ENCODE measurements around the gene NUDCD2.
"Not testable (repeated sequence)": the region's sequence is repeated elsewhere in the genome, so short reads cannot be mapped to it uniquely, and the experiment has no call there.

Gene NUDCD2

DNA sequence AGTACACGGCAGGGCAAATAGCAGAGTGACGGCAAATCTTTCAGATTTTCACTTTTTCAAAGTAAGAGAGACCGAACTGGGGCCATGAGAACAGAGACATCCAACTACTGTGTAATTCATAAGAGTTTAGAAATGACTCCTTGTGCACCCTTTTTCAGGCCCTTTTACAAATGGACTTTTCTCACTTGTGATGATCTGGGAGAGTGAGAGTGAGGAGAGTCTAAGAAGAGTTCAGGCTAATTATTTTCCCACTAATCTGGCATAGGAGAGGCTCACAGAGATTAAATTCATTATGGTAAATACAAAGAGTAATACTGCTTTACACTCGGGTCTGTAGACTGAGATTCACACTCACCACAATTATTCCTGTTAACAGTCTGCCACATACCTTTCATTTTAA lies 23.4 kb downstream of the NUDCD2 start:
- intact Hi-C loops (cut with DNase I): no loop called here
- no peak for DNase-seq

DNA sequence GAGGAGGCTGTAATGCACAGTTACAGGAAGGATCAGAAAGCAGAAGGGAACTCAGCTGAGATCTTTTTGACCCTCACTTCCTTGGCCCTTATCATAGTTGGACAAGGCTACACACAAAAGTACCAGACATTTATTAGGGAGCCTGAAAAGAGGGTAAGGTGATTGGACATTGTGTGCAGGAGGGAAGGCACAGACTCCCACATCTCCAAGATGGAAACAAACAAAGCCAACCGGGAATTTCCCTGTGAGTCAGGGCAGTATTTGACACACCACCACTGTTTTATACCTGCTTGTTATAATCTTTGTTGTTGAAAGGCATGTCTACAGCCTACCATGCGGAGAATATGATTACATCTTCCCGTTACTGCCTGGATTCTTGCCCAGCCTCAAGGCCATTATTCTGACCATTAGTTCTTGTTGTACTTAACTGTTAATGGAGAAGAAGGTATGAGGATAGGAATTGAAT lies 25.5 kb downstream of the NUDCD2 start:
- no peak for DNase-seq
- intact Hi-C loops (cut with DNase I): no loop called here

DNA sequence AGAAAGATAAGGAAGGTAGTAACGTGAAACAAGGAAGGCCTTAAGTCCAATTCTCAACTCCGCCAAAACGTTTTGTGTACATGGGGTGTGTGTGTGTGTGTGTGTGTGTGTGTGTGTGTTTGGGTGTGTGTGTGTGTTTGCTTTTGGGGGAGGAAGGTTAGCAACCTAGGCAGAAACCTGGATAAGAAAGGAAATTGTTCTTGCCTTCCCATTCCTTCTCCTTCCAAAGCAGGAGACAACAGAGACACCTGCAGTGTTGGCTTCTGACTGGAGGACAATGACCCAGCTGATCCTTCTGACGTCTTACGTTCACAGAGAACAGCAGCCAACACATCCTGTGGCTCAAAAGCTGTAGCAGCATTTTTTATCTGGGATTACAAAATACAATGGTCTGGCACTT lies 26.6 kb downstream of the NUDCD2 start:
- intact Hi-C loops (cut with DNase I): no loop called here

DNA sequence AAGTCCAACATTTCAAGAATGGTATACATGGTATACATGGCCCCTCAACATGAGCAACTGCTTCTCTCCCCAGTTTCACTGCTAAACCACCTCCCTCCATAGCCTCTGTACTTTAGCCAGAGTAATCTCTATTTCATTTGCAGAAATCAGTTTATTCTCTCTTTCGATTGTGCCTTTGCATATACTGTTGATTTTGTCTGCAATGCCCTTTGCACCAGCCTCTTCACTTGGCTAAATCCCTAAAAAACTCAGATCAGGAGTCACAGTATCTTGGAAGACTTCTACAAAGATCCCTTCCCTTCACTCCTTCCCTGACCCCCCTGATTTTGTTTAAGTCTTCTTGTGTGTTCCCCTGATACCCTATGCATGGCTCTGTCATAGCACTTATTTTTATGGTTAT lies 27.4 kb downstream of the NUDCD2 start:
- no peak for DNase-seq
- intact Hi-C loops (cut with DNase I): no loop called here

More for the DNA sequence above, 26.6 kb downstream of the NUDCD2 start:
- no peak for DNase-seq

DNA sequence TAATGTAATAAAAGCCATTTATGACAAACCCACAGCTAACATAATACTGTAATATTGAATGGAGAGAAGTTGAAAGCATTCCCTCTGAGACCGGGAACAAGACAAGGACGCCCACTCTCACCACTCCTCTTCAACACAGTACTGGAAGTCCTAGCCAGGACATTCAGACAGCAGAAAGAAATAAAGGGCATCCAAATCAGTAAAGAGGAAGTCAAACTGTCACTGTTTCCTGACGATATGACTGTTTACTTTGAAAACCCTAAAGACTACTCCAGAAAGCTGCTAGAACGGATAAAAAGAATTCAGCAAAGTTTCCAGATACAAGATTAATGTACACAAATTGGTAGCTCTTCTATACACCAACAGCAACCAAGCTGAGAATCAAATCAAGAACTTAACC lies 33.8 kb downstream of the NUDCD2 start:
- intact Hi-C loops (cut with DNase I); DNase-seq: not testable (repeated sequence)

DNA sequence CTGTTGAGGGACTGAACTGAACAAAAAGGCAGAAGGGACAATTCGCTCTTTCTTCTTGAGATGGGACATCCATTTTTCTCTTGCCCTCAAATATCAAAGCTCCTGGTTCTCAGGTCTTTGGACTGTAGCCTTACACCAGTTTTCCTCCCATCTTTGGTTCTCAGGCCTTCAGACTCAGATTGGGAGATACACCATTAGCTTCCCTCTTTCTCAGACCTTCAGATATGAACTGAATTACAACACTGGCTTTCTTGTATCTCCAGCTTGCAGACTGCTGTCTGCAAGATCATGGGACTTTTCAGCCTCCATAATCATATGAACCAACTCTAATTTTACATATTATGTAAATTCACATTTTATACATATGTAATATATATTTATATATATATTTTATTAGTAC lies 35.1 kb downstream of the NUDCD2 start:
- no peak for DNase-seq
- intact Hi-C loops (cut with DNase I): no loop called here

DNA sequence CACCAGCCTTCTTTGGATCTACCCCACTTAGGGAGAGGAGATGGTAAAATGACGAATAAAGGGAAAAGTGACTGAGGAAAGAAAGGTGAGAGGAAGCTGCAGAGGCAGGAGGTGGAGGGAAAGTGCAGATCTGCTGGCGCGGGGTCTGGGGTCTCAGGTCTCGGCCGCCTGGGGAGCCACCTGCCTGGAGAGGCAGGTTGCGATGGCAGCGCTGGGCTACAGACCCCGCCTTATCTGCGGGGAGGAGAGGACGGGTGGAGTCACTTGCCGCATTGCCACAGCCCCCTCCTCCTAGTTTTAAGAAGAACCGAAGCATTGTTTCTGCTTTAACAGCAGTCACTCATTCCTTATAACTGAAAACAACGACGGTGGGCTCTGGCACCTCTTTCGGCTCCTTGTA lies 44.2 kb downstream of the NUDCD2 start:
- intact Hi-C loops (cut with DNase I); DNase-seq: not testable (repeated sequence)

DNA sequence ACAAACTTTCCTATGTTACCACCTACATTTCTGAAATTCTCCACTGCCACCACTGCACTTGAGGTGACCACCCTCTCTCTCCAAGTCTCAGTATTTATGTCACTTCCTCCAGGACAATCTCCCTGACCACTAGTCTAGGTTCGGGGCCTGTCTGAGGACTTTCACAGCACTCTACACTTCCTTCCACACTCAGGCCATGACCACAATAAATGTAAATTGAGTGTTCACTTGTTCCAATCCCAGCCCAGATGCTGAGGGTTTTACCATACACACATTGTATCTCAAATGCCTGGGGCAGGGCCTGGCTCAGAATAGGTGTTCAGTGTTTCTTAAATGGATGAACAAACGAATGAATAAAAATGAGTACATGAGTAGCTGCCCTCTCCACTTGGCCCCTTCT lies 49.4 kb downstream of the NUDCD2 start:
- no peak for DNase-seq
- intact Hi-C loops (cut with DNase I): no loop called here

DNA sequence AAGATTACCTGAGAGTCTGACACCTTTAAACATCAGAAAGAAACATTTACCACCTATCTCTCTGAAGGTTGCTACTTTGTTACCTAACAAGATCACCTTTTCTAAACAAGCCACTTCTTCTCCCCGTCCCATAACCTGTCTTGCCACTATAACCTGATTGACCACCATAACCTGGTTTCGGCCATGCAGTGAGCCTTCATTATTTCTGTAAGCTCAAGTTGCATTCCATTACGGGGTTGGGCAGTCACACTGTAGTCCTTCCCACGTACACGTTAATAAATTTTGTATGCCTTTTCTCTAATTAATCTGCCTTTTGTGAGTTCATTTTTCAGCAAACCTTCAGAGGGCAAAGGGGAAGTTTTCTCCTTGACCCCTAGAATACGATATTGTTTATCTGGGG lies 50.5 kb downstream of the NUDCD2 start:
- intact Hi-C loops (cut with DNase I): loop anchor here (5.0 to 10.0 kb wide), 2 partner anchors 1205 to 1557 kb away; no protein-coding TSS in a partner anchor

DNA sequence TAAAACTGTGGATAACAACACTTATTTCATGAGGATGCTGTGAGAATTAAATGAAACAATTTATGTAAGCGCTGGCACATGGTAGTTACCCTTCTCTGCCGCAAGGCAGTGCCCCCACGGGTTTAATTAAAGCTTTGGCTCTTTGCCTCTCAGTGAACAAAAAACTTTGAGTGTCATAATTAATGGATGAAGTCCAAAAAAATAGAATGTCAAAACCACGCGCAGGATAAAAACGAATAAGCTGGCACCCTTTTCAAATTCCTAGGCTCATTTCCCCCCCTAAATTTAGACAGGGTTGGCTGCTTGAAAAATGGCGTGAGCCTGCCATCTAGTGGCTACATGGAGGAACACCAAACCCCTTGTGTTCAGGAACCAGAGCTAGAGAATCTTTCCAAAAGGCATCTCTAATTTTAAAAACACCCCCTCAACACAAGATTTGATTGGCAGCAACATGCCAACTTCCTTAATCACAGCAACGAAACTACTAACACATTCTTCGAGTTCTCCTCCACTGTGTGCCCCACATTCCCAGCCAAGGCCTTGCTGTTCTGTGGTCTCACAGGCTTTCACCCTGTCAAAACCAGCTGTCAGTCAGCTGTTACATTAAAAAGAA lies 51.5 kb downstream of the NUDCD2 start:
- DNase-seq: peak; percentile 34 to 95 (median 68)
- intact Hi-C loops (cut with DNase I): loop anchor here (5.0 to 10.0 kb wide), 2 partner anchors 1204 to 1556 kb away; no protein-coding TSS in a partner anchor

More for the DNA sequence above, 50.5 kb downstream of the NUDCD2 start:
- no peak for DNase-seq

DNA sequence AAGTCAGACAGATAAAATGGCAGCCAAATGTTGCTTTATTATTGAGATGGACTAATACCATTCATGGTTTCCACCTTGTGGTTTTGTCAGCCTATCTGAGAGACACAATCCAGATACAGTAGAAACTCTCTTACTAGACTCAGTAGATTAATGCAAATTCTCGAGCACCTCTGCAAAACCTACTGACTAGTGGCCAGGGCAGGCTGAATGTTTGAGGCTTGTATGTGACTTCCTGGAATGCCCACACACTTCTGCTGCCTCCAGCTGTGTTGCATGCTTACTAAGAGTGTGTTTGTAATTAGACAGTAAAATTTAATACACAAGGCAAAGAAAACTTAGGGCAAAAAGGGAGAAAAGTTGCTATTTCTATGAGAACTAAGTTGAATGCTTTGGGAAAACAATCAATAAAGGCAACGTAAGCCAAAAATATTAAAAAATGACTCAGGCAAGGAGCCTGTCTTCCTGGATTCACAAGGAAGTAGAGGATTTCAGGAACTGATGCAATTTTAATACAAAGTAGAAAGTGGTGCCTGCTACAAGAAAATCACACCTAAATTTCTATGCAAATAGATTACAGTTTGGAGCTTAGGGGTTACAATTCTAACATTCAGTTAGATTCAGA lies 52.8 kb downstream of the NUDCD2 start:
- no peak for DNase-seq
- intact Hi-C loops (cut with DNase I): loop anchor here (5.0 to 10.0 kb wide), 2 partner anchors 1202 to 1555 kb away; no protein-coding TSS in a partner anchor

DNA sequence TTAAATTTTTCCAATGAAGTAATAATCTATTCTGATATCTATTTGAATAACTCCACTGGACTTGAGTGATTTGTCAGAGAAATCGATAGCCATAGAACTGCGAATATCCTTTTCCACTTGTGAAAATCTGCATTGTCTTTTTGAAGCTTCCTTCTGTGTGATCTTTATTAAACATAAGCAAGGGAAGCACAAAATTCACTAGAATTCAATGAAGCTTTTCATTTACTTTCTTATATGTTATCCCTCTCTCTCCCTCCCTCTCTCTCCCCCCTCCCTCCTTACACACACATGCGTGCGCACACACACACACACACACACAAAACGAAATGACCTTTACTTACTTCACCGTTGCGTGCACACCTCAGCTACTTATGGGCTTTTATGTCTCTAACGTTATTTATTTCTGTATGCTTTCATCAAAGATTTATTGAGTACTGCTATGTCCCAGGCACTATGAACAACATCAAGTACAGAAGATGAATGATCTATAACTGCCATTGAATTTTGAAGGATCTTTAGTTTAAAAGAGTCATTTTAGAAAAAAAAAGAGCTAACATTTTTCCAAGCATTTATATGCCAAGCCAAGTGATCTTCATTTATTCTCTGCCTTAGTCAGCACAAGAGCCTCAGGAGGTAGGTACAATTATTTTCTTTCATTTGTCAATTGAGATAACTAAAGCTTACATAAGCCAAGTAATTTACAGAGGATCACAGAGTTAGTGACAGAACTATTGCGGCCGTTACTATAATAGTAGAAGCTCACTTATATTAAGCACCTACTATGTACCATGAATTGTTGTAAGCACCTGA lies 55.3 kb downstream of the NUDCD2 start:
- intact Hi-C loops (cut with DNase I): loop anchor here (5.0 to 10.0 kb wide), 2 partner anchors 1200 to 1552 kb away; no protein-coding TSS in a partner anchor
- no peak for DNase-seq

DNA sequence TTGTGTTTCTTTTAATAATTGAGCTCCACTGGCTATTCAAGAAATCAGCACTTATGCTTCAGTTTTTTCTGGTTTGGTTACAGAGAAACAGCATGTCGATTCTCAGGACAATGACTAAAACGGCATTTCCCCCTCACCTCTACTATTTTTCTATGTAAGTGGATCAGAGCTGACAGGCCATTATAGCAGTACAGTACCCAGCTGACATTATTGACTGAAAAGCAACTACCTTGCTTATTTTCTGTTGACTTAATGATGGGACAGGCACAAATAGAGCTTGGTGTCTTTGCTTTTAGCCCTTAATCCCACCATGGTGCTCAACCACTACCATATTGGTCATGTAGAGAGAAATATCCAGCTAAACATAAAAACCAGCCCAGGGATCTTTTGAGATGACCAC lies 57.9 kb downstream of the NUDCD2 start:
- no peak for DNase-seq
- intact Hi-C loops (cut with DNase I): loop anchor here (10.0 kb wide), 1 partner anchor 1197 kb away; no protein-coding TSS in a partner anchor

DNA sequence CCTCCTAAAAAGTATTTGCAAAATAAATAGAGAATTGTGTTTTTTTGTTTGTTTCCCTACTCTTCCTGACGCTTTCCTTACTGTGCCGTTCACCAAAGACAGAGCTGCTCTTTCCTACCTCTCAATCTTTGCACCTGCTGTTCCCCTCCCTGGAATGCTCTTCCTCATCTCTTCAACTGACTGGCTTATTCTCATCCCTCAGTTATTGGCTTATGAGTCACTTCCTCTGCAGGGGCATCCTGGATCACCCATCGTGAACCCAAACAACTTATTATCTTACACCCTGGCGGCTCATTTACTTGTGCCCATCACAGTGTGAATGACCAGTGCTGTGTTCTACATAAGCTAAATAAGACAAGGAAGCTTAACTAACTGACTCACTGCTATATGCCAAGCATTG lies 58.6 kb downstream of the NUDCD2 start:
- intact Hi-C loops (cut with DNase I): loop anchor here (10.0 kb wide), 1 partner anchor 1196 kb away; no protein-coding TSS in a partner anchor

DNA sequence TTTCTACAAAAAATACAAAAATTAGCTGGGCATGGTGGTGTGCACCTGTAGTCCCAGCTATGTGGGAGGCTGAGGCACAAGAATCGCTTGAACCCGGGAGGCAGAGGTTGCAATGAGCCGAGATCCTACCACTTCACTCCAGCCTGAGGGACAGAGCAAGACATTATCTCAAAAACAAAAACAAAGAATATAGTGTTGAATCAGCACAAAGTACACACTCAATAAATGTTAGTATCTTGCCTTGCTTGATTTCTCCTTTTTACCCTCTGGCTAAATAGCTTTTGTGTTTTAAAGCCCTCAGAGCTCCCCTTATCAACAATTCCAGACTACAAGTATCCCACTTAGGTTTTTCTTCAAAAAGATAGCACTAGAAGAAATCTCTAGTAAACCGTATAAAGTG lies 60.0 kb downstream of the NUDCD2 start:
- no peak for DNase-seq
- intact Hi-C loops (cut with DNase I): loop anchor here (10.0 kb wide), 1 partner anchor 1195 kb away; no protein-coding TSS in a partner anchor

More for the DNA sequence above, 58.6 kb downstream of the NUDCD2 start:
- no peak for DNase-seq

DNA sequence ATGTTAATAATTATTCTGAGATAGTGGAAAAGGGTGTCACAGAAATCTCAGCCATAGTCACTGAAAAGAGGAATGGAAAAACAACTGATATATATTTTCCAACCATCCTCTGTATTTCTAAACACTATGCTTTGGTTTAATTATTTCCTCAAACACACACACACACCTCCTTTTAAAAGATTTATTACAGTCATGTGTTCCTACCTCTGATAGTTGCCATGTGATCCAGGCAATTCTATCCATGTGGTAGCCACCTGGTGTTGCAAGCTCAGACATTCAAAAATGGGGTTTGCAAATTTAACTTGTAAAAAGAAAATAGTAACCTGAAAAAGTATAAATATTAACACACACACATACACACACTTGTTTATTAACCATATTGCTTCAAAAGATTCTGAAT lies 62.5 kb downstream of the NUDCD2 start:
- intact Hi-C loops (cut with DNase I): no loop called here
- DNase-seq: no peak

DNA sequence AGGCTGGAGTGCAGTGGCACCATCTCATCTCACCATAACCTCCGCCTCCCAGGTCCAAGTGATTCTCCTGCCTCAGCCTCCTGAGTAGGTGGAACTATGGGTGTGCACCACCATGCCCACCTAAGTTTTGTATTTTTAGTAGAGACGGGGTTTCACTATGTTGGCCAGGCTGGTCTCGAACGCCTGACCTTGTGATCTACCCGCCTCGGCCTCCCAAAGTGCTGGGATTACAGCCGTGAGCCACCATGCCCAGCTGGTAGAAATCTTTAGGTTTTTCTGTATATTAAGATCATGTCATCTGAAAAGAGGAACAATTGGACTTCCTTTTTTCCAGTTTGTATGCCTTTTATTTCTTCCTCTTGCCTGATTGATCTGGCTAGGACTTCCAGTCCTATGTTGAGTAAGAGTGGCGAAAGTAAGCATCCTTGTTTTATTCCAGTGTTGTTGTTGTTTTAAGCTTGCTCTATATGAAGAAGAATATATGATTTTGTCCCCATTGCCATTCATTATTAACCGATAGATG lies 63.0 kb downstream of the NUDCD2 start:
- intact Hi-C loops (cut with DNase I); DNase-seq: not testable (repeated sequence)

Measured in posterior cingulate gyrus (tissue), 11 donors.